ENCODE results near the gene PDLIM5. TPM values are rescaled to one million over a fixed set of nuclear protein-coding genes. Genes with fewer than 3 reads are reported as not detected.

PDLIM5 gene
- total RNA-seq, 1 experiment from 2014 or later: 44.7 TPM

- CTCF ChIA-PET: no interaction called here
- Histone ChIP-seq H3K4me1 (ENCODE audit: control insufficient read depth, insufficient read depth, low read length) (peaks cover 4% of the 10 kb centered on the region; the same call in 1 of the 2 replicates), H3K9me3 (ENCODE audit: control insufficient read depth, insufficient read depth, low read depth, low read length) (no peaks in the 10 kb centered on the region), H3K36me3 (ENCODE audit: control insufficient read depth, insufficient read depth, low read length) (no peaks in the 10 kb centered on the region; the same call in 1 of the 2 replicates), H3K27ac (ENCODE audit: low read length) (no peak overlapping the region), H3K27me3 (ENCODE audit: control insufficient read depth, insufficient read depth, low read length) (no peaks in the 10 kb centered on the region), H3K4me3 (ENCODE audit: low read depth in 2 of 2, low read length in 2 of 2) (no peak overlapping the region)
- BruUV-seq (replicated peaks): no TSS peak
- intact Hi-C loops (cut with micrococcal nuclease; ENCODE audit: unreplicated experiment): no loop called here
- no peak for TF ChIP-seq REST (IDR thresholded peaks at IDR 0.05; ENCODE audit: insufficient read depth in 1 of 2, low read depth in 2 of 2, low read length in 1 of 2)
- TF ChIP-seq TCF7L2 (IDR thresholded peaks at IDR 0.05; ENCODE audit: low read depth, low read length): no peak
- TF ChIP-seq CTCF (IDR thresholded peaks at IDR 0.05): no peak
- TF ChIP-seq SIN3A (IDR thresholded peaks at IDR 0.05; ENCODE audit: borderline replicate concordance, insufficient read depth, low read depth, low read length): no peak
- no peak for TF ChIP-seq POLR2AphosphoS5 (IDR thresholded peaks at IDR 0.05; ENCODE audit: low read depth, low read length)
- in situ Hi-C loops (cut with HindIII; ENCODE audit: low pct_unique_long_range_greater_than_20kb, low sequenced_read_pairs): no loop called here
- ATAC-seq: no peak
- no peak for DNase-seq (ENCODE audit: low read depth, low spot score)
- POLR2A ChIA-PET: no interaction called here
Measured at GRCh38 chr4:94561249-94562024, 109.7 kb downstream of the PDLIM5 start.

- POLR2A ChIA-PET: no interaction called here
- CTCF ChIA-PET: no interaction called here
- Histone ChIP-seq H3K27ac (ENCODE audit: low read length) (no peak overlapping the region), H3K9me3 (ENCODE audit: control insufficient read depth, insufficient read depth, low read depth, low read length) (no peaks in the 10 kb centered on the region), H3K4me1 (ENCODE audit: control insufficient read depth, insufficient read depth, low read length) (peaks cover 4% of the 10 kb centered on the region; the same call in 1 of the 2 replicates), H3K4me3 (ENCODE audit: low read depth in 2 of 2, low read length in 2 of 2) (no peak overlapping the region), H3K27me3 (ENCODE audit: control insufficient read depth, insufficient read depth, low read length) (no peaks in the 10 kb centered on the region), H3K36me3 (ENCODE audit: control insufficient read depth, insufficient read depth, low read length) (no peaks in the 10 kb centered on the region; the same call in 1 of the 2 replicates)
- BruUV-seq (replicated peaks): no TSS peak
- intact Hi-C loops (cut with micrococcal nuclease; ENCODE audit: unreplicated experiment): no loop called here
- TF ChIP-seq SIN3A (IDR thresholded peaks at IDR 0.05; ENCODE audit: borderline replicate concordance, insufficient read depth, low read depth, low read length) (no peak), POLR2AphosphoS5 (IDR thresholded peaks at IDR 0.05; ENCODE audit: low read depth, low read length) (no peak), REST (IDR thresholded peaks at IDR 0.05; ENCODE audit: insufficient read depth in 1 of 2, low read depth in 2 of 2, low read length in 1 of 2) (no peak), TCF7L2 (IDR thresholded peaks at IDR 0.05; ENCODE audit: low read depth, low read length) (no peak), CTCF (IDR thresholded peaks at IDR 0.05) (no peak)
- in situ Hi-C loops (cut with HindIII; ENCODE audit: low pct_unique_long_range_greater_than_20kb, low sequenced_read_pairs): no loop called here
- DNase-seq (ENCODE audit: low read depth, low spot score) (no peak), ATAC-seq (no peak)
Measured at GRCh38 chr4:94562285-94562684, 110.5 kb downstream of the PDLIM5 start.
